HK-2 (cell line): ENCODE measurements around the gene STX1B.

Source experiments
- DNase-seq: peaks from one replicate; pipeline ENCODE4 v3.0.0-alpha.2; 2018; ENCODE audit not compliant: unreplicated experiment

The STX1B gene

GRCh38 chr16:30979170-30980022 lies 31.0 kb downstream of the STX1B start:
- no peak for DNase-seq

GRCh38 chr16:30977502-30977901 lies 32.9 kb downstream of the STX1B start:
- DNase-seq, result no peak

DNA sequence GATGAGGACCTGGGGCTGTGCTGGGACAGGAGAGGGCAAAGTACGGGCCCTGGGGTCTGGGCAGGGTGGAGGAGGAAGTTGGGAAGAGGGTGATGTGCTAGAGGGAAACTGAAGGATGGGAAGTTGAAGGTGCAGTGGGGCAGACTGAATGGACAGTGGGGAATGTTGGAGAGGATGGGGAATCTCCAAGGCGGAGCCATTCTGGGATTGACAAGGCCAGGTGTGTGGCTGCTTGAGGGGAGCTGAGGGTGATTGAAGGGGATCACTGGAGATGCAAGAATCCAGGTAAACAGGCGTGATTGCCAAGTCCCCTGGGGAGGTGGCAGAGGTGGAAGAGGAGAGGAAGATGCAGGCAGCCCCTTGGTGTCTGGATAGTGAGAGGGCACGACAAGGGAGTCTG lies 34.0 kb downstream of the STX1B start:
- DNase-seq, result no peak

DNA sequence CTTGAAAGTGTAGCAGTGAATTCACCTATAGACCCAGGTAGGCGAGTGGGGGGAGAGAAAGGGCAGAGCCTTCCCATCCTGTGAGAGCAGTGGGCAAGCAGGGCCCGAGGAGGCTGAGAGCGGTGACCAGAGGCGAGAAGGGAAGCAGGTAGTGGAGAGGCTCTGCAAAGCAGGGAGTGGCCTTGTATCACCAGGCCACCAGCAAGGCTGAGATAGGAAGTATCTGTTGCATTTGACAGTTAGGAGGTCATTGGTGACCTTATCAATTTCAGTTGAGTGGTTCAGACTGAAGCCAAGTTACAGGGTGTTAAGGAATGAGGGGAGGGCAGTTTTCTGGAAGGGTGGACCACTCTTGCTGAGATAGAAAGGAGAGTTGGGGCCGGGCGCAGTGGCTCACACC lies 36.1 kb downstream of the STX1B start:
- no peak for DNase-seq

- DNase-seq, result no peak
Measured at GRCh38 chr16:30972872-30973271, 37.6 kb downstream of the STX1B start.

DNA sequence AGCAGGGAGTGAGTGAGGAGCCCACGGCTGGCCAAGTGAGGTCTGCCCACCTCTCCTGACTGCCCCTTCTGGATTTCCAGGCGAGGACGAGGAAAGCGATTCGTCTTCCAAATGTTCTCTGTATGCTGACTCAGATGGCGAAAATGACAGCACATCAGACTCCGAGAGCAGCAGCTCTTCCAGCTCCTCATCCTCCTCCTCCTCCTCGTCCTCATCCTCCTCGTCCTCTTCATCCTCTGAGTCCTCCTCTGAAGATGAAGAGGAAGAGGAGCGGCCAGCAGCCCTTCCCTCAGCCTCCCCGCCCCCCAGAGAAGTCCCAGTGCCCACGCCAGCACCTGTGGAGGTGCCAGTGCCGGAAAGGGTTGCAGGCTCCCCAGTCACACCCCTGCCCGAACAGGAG lies 39.1 kb downstream of the STX1B start:
- no peak for DNase-seq

DNA sequence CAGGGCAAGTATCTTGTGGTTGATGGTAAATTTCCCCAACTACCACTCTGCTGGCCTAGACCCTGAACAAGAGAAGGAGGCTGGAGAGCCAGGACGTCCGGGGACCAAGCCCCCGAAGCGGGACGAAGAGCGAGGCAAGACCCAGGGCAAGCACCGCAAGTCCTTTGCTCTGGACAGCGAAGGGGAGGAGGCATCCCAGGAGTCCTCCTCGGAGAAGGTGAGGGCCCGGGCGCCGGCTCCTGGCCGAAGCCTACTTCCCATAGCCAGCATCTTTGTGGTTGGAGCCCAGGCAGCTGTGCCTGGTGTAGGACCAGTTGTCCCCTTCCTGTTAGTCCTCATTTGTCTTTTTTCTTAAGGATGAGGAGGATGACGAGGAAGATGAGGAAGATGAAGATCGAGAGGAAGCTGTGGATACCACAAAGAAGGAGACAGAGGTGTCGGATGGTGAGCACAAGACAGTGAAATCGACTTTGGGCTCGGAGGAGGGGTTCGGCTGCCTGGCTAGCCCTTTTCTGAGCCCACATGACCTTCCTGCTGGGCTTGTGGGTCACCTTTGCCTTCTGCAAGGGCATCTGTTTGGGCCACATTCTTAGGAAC lies 41.1 kb downstream of the STX1B start:
- no peak for DNase-seq

GRCh38 chr16:30967795-30968194 lies 42.6 kb downstream of the STX1B start:
- no peak for DNase-seq

- no peak for DNase-seq
Measured at GRCh38 chr16:30966033-30966619, 44.3 kb downstream of the STX1B start.

DNA sequence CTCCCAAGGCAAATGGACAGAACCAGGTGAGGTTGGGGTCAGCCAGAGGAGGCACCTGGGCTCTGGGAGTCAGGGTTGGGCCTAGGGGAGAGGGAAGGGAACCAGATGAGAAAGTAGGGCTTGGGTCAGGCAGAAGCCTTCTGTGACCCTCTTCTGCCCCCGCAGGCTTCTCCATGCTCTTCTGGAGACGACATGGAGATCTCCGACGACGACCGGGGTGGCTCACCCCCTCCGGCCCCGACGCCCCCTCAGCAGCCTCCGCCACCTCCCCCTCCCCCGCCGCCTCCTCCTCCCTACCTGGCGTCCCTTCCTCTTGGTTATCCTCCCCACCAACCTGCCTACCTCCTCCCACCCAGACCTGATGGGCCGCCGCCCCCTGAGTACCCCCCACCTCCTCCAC lies 45.0 kb downstream of the STX1B start:
- no peak for DNase-seq

DNA sequence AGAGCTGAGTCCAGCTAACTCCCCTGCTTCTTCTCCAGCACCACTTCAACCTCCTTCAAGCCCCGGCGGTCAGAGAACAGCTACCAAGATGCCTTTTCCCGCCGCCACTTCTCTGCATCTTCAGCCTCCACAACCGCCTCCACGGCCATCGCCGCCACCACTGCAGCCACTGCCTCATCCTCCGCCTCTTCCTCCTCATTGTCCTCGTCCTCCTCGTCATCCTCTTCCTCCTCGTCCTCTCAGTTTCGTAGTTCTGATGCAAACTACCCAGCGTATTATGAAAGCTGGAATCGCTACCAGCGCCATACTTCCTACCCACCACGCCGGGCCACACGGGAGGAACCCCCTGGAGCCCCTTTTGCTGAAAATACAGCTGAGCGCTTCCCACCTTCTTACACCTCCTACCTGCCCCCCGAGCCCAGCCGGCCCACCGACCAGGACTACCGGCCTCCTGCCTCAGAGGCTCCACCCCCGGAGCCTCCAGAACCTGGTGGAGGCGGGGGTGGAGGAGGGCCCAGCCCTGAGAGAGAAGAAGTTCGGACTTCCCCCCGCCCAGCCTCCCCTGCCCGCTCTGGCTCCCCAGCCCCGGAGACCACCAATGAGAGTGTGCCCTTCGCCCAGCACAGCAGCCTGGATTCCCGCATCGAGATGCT lies 45.7 kb downstream of the STX1B start:
- no peak for DNase-seq

DNA sequence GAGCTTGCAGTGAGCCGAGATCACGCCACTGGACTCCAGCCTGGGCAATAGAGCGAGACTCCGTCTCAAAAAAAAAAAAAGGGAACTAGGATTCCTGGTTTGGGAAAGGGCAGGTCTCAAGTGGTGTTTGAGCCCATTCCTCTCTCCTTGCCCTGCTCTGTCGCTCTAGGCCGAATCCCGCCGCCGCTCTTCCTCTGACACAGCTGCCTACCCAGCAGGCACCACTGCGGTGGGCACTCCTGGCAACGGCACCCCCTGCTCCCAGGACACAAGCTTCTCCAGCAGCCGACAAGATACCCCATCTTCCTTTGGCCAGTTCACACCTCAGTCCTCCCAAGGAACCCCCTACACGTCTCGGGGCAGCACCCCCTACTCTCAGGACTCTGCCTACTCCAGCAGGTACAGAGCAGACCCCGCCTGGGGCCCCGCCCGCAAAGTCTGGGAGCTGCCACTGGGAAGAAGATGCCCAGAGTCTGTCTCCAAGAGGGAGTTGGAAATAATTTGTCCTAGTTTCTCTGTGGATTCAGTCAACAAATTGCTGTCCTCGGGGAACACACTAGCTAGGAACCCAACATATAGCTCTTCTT lies 46.4 kb downstream of the STX1B start:
- DNase-seq, result no peak

- no peak for DNase-seq
Measured at GRCh38 chr16:30961384-30961783, 49.1 kb downstream of the STX1B start.

DNA sequence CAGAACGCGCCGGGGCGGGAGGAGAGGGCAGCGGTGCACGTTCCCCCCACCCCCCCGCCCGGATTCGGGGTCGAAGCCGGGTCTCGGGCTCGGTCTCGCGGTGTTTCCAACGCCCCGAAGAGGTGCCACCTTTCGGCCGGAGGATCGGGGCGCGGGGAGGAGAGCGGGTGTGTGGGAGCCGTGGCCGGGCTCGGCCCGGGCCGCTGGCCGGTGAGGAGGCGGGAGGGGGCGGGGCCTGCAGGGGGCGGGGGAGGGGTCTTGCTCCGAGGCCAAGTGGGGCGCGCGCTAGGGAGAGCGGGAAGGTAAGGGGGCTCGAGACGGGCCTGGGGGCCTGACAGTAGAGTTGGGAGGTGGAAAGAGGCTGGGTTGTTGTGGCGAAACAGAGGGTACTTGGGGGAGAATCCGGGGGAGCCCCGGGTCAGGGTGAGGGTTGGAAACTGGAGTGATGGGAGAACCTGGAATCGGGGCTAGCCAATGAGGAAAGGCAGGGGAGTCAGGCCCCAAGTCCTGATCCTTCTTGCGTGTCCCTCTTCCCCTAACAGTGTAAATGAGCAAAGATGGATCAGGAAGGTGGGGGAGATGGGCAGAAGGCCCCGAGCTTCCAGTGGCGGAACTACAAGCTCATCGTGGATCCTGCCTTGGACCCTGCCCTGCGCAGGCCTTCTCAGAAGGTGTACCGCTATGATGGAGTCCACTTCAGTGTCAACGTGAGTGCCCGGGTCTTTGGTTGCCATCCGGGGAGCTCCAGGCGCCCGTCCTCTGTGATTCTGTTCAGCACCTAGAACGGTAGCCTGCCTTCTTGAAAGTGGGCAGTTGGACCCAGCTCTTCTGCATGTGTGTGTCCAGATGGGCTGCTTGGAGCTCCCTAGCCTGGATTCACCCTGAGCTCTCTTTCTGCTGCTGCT lies 52.0 kb downstream of the STX1B start:
- peak; percentile 44 for DNase-seq

GRCh38 chr16:30957456-30958174 lies 52.8 kb downstream of the STX1B start, which contains the start of gene SETD1A:
TSS of gene SETD1A (plus strand) at chr16:30957754. CDS start at chr16:30958732, 978 bp downstream.
- DNase-seq, result peak; percentile 88

DNA sequence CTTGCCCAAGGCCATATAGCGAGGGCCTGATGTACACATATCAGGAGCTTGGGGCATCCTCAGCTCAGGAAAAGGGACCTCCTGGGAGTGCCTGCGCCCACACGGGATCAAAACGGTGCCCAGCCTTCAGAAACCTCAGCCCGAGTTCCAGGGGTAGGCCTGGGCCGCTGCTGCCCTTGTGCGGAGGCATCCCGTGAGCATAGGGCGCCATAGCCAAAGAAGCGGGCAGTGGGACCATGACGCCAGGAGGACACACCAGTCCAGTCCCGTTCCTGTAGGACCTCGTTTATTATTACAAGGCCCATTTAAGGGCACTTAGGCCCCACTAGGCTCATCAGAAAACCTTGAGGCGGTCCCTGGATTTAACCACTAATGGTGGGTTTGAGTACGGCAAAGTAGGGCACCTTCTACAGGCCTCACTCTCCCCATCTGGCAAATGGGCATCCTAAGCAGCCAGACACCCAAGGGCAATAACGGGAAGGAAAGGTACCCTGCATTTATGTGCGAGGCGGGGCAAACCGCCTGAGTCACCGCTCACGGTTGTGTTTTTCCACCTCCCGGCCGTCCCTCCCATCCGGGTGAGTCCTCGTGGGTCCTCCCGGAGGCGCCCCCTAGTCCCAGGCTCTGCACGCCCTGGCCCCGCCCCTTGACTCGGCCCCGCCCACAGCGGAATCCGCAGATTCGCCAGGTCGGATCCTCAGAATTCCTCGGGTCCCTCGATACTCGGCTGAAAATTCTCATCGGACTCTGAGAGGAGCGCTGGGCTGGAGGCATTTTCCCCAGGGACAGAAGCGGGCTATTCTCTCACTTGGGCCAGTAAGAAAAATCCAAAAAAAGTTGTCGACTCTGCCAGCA lies 53.6 kb downstream of the STX1B start:
- DNase-seq, result peak; percentile 84

GRCh38 chr16:30954993-30955392 lies 55.4 kb downstream of the STX1B start:
- no peak for DNase-seq

- DNase-seq, result peak; percentile 16
Measured at GRCh38 chr16:30953511-30954124, 56.8 kb downstream of the STX1B start.

DNA sequence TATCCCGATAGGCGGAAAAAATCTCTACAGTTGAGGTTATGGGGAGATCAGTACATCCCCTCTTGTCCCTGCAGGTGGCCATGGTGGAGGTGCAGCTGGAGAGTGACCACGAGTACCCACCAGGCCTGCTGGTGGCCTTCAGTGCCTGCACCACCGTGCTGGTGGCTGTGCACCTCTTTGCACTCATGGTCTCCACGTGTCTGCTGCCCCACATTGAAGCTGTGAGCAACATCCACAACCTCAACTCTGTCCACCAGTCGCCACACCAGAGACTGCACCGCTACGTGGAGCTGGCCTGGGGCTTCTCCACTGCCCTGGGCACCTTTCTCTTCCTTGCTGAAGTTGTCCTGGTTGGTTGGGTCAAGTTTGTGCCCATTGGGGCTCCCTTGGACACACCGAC lies 57.3 kb downstream of the STX1B start:
- no peak for DNase-seq
